Parathyroid adenoma (tissue), 2 donors: Measurements from ENCODE around the gene WDR62.

Experiments used
- H2AFZ ChIP-seq: fragments of 300-600 bp; sonication (generic); one replicate; pipeline ENCODE4 v1.7.0; 2017; ENCODE audit warnings: antibody characterized with exemption, mild to moderate bottlenecking
- H3K27ac ChIP-seq: fragments of 300-600 bp; sonication (generic); one replicate; pipeline ENCODE4 v1.7.0; 2017
- H3K27me3 ChIP-seq: fragments of 300-600 bp; sonication (generic); one replicate; pipeline ENCODE4 v1.7.0; 2017; ENCODE audit warnings: low read length; ENCODE audit not compliant: control insufficient read depth, insufficient read depth
- H3K36me3 ChIP-seq: fragments of 300-600 bp; sonication (generic); one replicate; pipeline ENCODE4 v1.7.0; 2017; ENCODE audit warnings: low read length; ENCODE audit not compliant: control insufficient read depth, insufficient read depth
- H3K4me1 ChIP-seq: fragments of 300-600 bp; sonication (generic); one replicate; pipeline ENCODE4 v1.7.0; 2017; ENCODE audit warnings: control low read depth
- H3K4me2 ChIP-seq: fragments of 300-600 bp; sonication (generic); one replicate; pipeline ENCODE4 v1.7.0; 2017; ENCODE audit warnings: low read length
- H3K4me3 ChIP-seq: fragments of 300-600 bp; sonication (generic); one replicate; pipeline ENCODE4 v1.7.0; 2017; ENCODE audit warnings: low read depth, low read length
- H3K79me2 ChIP-seq: fragments of 300-600 bp; sonication (generic); one replicate; pipeline ENCODE4 v1.7.0; 2017; ENCODE audit warnings: control low read depth
- H3K9ac ChIP-seq: fragments of 300-600 bp; sonication (generic); one replicate; pipeline ENCODE4 v1.7.0; 2017; ENCODE audit warnings: mild to moderate bottlenecking
- H3K9me3 ChIP-seq: fragments of 300-600 bp; sonication (generic); one replicate; pipeline ENCODE4 v1.7.0; 2017; ENCODE audit warnings: low read length; ENCODE audit not compliant: control insufficient read depth
- CTCF ChIP-seq: fragments of 300-600 bp; sonication (generic); IDR thresholded peaks from one replicate; pipeline ENCODE4 v1.7.0; 2017; ENCODE audit warnings: antibody characterized with exemption, mild to moderate bottlenecking
- donor health status: primary hyperparathyroidism.

Gene WDR62

GRCh38 chr19:36009633-36010379, 44.9 kb upstream of the WDR62 start:
- no peak for TF ChIP-seq CTCF
- H3K4me1 ChIP-seq, result peaks cover 13% of the 10 kb centered on the region
- H2AFZ ChIP-seq, result peak overlapping the region; percentile 31
- no peaks in the 10 kb centered on the region for H3K27me3 ChIP-seq
- H3K9ac ChIP-seq, result no peak overlapping the region
- H3K36me3 ChIP-seq, result no peaks in the 10 kb centered on the region
- H3K27ac ChIP-seq, result peak overlapping the region; percentile 89
- H3K4me2 ChIP-seq, result peak overlapping the region; percentile 68
- H3K79me2 ChIP-seq, result peaks cover 12% of the 10 kb centered on the region
- H3K9me3 ChIP-seq, result no peaks in the 10 kb centered on the region
- H3K4me3 ChIP-seq, result peak overlapping the region; percentile 81

- no peak for TF ChIP-seq CTCF
- no peak overlapping the region for H2AFZ ChIP-seq
- no peaks in the 10 kb centered on the region for H3K36me3 ChIP-seq
- H3K27me3 ChIP-seq, result no peaks in the 10 kb centered on the region
- H3K27ac ChIP-seq, result no peak overlapping the region
- no peaks in the 10 kb centered on the region for H3K9me3 ChIP-seq
- peaks cover 13% of the 10 kb centered on the region for H3K4me1 ChIP-seq
- no peak overlapping the region for H3K4me3 ChIP-seq
- H3K9ac ChIP-seq, result no peak overlapping the region
- no peak overlapping the region for H3K4me2 ChIP-seq
- peaks cover 12% of the 10 kb centered on the region for H3K79me2 ChIP-seq
Measured at GRCh38 chr19:36010402-36010801, 44.3 kb upstream of the WDR62 start.

DNA sequence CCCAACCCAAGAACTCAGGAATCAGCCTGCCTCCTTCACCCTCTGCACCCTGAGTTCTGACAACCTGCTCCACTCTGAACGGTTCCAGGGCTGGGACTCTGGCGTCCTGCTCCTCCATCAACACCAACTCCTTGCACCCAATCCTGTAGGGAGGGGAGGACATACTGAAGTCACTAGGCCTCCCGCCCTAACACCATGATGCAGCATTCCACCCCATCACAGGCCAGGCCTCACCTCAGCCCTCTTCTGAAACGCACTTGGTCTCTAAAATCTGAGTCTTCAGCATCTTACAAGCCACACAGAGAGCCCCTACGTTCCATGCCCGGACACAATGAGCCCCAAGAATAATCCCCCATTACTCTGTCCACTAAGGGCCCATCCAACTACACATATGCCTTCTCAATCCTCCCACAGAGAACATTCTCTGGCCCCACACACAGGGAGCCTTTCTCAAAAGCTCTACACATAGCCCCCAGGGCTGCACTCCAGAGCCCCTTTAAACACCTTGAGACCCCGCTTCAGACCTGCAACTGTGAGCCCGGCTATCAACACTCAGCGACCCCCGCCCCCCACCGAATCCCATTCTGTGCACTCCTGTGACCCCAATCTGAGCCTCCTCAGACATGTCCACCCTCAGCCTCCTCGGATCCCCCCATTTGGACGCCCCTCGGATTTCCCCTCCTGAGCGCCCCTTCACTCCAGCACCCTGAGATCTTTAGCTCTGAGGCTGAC, 41.3 kb upstream of the WDR62 start:
- Histone ChIP-seq H3K4me1 (peaks cover 11% of the 10 kb centered on the region), H3K36me3 (no peaks in the 10 kb centered on the region), H3K27me3 (no peaks in the 10 kb centered on the region), H3K79me2 (peaks cover 12% of the 10 kb centered on the region), H2AFZ (peak overlapping the region; percentile 96), H3K9me3 (no peaks in the 10 kb centered on the region), H3K27ac (peak overlapping the region; percentile 81), H3K4me3 (peak overlapping the region; percentile 94), H3K4me2 (peak overlapping the region; percentile 99), H3K9ac (peak overlapping the region; percentile 82)
- TF ChIP-seq CTCF, result no peak

DNA sequence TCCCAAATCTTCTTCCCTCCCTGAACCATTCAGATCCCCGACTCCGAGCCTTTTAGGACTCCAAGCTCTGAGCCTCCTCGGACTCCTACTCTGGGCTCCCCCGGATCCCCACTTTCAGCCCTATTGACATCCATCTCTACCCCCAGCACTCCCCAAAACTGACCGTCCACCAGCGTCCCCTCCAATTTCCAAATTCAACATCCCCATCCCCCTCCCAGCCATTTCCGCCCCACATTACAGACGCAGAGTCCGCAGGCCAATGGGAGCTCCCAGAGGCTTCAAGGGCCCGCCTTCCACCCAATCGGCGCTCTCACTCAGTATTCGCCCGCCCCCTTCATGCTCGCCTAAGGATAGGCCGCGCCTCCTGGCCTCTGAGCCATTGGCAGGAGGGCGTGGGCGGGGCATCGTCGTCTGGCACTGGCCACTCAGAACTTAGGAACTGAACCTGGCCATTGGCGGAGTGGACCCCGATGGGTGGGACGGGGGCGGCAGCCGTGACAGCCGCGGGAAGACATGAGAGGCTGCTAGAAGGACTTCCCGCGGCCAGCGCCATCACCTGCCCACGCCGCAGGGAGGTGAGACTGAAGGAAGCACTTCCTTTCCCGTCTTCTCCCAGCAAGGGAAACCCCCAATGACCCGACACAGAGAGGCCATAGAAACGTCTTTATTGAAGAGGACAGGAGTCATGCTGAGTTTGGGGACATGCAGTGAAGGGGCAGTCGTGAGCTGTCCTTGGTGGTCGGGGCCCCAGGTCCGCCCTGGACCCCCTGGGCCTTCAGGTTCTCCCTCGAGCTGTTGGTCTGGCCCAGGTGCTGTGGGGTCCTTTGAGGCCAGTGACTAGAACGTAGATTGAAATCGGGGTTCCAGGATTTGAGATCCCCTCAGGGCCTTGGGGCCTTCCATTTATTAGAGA, 40.4 kb upstream of the WDR62 start, which contains the start of gene ALKBH6:
Gene ALKBH6, minus strand, starts transcription at position 202 of the 913 bp plus-strand sequence. CDS start 816 bp downstream, outside the sequence.
- H3K27me3 ChIP-seq, result no peaks in the 10 kb centered on the region
- peak within 1 kb of the TSS; percentile 82 for H3K9ac ChIP-seq
- peak within 1 kb of the TSS; percentile 94 for H3K4me3 ChIP-seq
- H3K9me3 ChIP-seq, result no peaks in the 10 kb centered on the region
- peak within 1 kb of the TSS; percentile 96 for H2AFZ ChIP-seq
- no peaks in the 10 kb centered on the region for H3K36me3 ChIP-seq
- peaks cover 12% of the 10 kb centered on the region for H3K79me2 ChIP-seq
- H3K27ac ChIP-seq, result peak within 1 kb of the TSS; percentile 81
- no peak for TF ChIP-seq CTCF
- H3K4me1 ChIP-seq, result peaks cover 11% of the 10 kb centered on the region
- H3K4me2 ChIP-seq, result peak within 1 kb of the TSS; percentile 99
